B cell (primary cell): ENCODE data around the gene GLG1. TPM values are rescaled to one million over a fixed set of nuclear protein-coding genes. Genes with fewer than 3 reads are reported as not detected.

Experiments
- ATAC-seq: fragments of 200-7000 bp; cut with Tn5 transposase; one replicate; pipeline ENCODE4 v1.10.0; 2021; ENCODE audit warnings: low read depth, mild to moderate bottlenecking, moderate number of reproducible peaks, moderate library complexity
- CTCF ChIA-PET: fragments of 350-600 bp; sonication (Branson Sonifier 250); formaldehyde crosslinking; loops from one replicate; lab custom pipeline; 2021; ENCODE audit warnings: antibody characterized with exemption, inconsistent platforms; lab: Charles Lee
- POLR2A ChIA-PET: fragments of 350-600 bp; sonication (Branson Sonifier 250); formaldehyde crosslinking; loops from one replicate; lab custom pipeline; 2021; ENCODE audit warnings: antibody characterized with exemption; lab: Charles Lee
- DNase-seq: peaks from one replicate; pipeline ENCODE4 v3.0.0; 2013
- H2AFZ ChIP-seq: 2 replicates; pipeline ENCODE4 v1.6.1; 2012; ENCODE audit warnings: mild to moderate bottlenecking, low read depth, low read length; ENCODE audit not compliant: insufficient read depth, poor library complexity, severe bottlenecking
- H3K27ac ChIP-seq, 2 donors: 1 replicate in 1 of 2; 2 replicates in 1 of 2; pipeline ENCODE4 v1.5.1; 2012 to 2013; ENCODE audit warnings: low read length in 2 of 2, mild to moderate bottlenecking in 2 of 2, moderate library complexity in 1 of 2
- H3K27me3 ChIP-seq, 4 experiments: fragments of 200-600 bp in 1 of 4; sonication (generic) in 1 of 4; replicated peaks in 1 of 4; 1 replicate in 2 of 4; 2 replicates in 2 of 4; pipeline versions ENCODE4 v1.6.1 to v1.7.0; 2013 to 2016; ENCODE audit warnings: low read length in 3 of 4, mild to moderate bottlenecking in 2 of 4, mixed read lengths in 1 of 4, moderate library complexity in 1 of 4; ENCODE audit not compliant: insufficient read depth in 4 of 4, control insufficient read depth in 3 of 4; ENCODE audit errors: control extremely low read depth in 1 of 4
- H3K36me3 ChIP-seq, 2 experiments: replicated peaks in 1 of 2; 1 replicate in 1 of 2; 2 replicates in 1 of 2; pipeline versions ENCODE4 v1.6.1 to v1.7.1; 2013; ENCODE audit warnings: low read length in 1 of 2; ENCODE audit not compliant: insufficient read depth in 2 of 2, control insufficient read depth in 1 of 2; ENCODE audit errors: control extremely low read depth in 1 of 2, extremely low read depth in 1 of 2
- H3K4me1 ChIP-seq, 2 donors: fragments of 200-600 bp in 1 of 2; sonication (generic) in 1 of 2; 1 replicate in 1 of 2; 2 replicates in 1 of 2; pipeline versions ENCODE4 v1.5.1 to v1.6.1; 2013 to 2017; ENCODE audit warnings: low read length in 2 of 2; ENCODE audit not compliant: control insufficient read depth in 2 of 2, insufficient read depth in 2 of 2
- H3K4me2 ChIP-seq: replicated peaks from 2 replicates; pipeline ENCODE3; 2012; ENCODE audit warnings: mild to moderate bottlenecking, low read depth, low read length; ENCODE audit not compliant: poor library complexity, severe bottlenecking
- H3K4me3 ChIP-seq, 5 experiments: fragments of 200-600 bp in 1 of 5; sonication (generic) in 1 of 5; 1 replicate in 3 of 5; 2 replicates in 2 of 5; pipeline versions ENCODE4 v1.5.1 to v1.7.0; 2011 to 2016; ENCODE audit warnings: low read length in 4 of 5, mild to moderate bottlenecking in 4 of 5, low read depth in 2 of 5, control low read depth in 1 of 5, moderate library complexity in 1 of 5; ENCODE audit not compliant: insufficient read depth in 1 of 5; ENCODE audit errors: control extremely low read depth in 1 of 5, extremely low read depth in 1 of 5
- H3K79me2 ChIP-seq: fragments of 200-600 bp; sonication (generic); one replicate; pipeline ENCODE4 v1.6.0; 2016; ENCODE audit warnings: low read length; ENCODE audit not compliant: control insufficient read depth, insufficient read depth
- H3K9ac ChIP-seq: fragments of 200-600 bp; sonication (generic); 2 replicates; pipeline ENCODE4 v1.6.1; 2017; ENCODE audit warnings: mild to moderate bottlenecking, low read length, moderate library complexity
- H3K9me3 ChIP-seq, 3 donors: one replicate each; pipeline versions ENCODE4 v1.6.1 to v1.7.1; 2013; ENCODE audit warnings: low read length in 2 of 3; ENCODE audit not compliant: control insufficient read depth in 2 of 3, insufficient read depth in 1 of 3; ENCODE audit errors: control extremely low read depth in 1 of 3
- H4K20me1 ChIP-seq: 2 replicates; pipeline ENCODE4 v1.6.0; 2012; ENCODE audit warnings: mild to moderate bottlenecking, low read length; ENCODE audit not compliant: insufficient read depth, control insufficient read depth, poor library complexity, severe bottlenecking
- H3K27ac Mint-ChIP-seq: one replicate; pipeline ENCODE4 v1.8.0; 2021; ENCODE audit warnings: mixed read lengths
- H3K27me3 Mint-ChIP-seq: one replicate; pipeline ENCODE4 v1.8.0; 2021; ENCODE audit warnings: mixed read lengths
- H3K4me1 Mint-ChIP-seq: one replicate; pipeline ENCODE4 v1.8.0; 2021; ENCODE audit warnings: mixed read lengths
- H3K4me3 Mint-ChIP-seq: one replicate; pipeline ENCODE4 v1.8.0; 2021; ENCODE audit warnings: mixed read lengths
- H3K9me3 Mint-ChIP-seq: one replicate; pipeline ENCODE4 v1.8.0; 2022; ENCODE audit warnings: mixed read lengths; ENCODE audit not compliant: insufficient read depth
- CTCF ChIP-seq: fragments of 200-600 bp; IDR thresholded peaks from one replicate; pipeline ENCODE4 v1.8.0; 2022; ENCODE audit warnings: antibody characterized with exemption, mild to moderate bottlenecking
- EZH2 ChIP-seq: IDR thresholded peaks from 2 replicates; pipeline ENCODE4 v1.6.1; 2012; ENCODE audit warnings: borderline replicate concordance, low read depth, mild to moderate bottlenecking, moderate library complexity, low read length; ENCODE audit not compliant: insufficient read depth, poor library complexity, severe bottlenecking
- WGBS: methylation state at CpG from one replicate; pipeline ENCODE4 v1.1.5; 2013; ENCODE audit warnings: missing lambda C conversion rate; ENCODE audit not compliant: insufficient coverage; 5-methylcytosine and 5-hydroxymethylcytosine counted together
- intact Hi-C: fragments of 100-400 bp; cut with micrococcal nuclease; formaldehyde crosslinking; loops from one replicate; pipeline ENCODE4 v1.10.0; 2022
- polyA plus RNA-seq: library from polyadenylated mRNA; depleted of rRNA; stranded (reverse); fragments of >200 nt; gene quantifications from 2 replicates; pipeline ENCODE4 v1.2.3, GENCODE V29; 2012
- total RNA-seq, 2 donors: library from RNA; stranded (reverse); fragments of 120-200 nt in 1 of 2; gene quantifications; 1 replicate in 1 of 2; 2 replicates in 1 of 2; pipeline versions ENCODE4 v1.2.3 to v1.2.4, GENCODE V29; 2013 to 2022

GLG1 gene
- total and polyA plus RNA-seq, 2 donors (not counting 1 experiment from before 2014, with no cell fraction given) = 28.3 to 114 TPM

- Mint-ChIP-seq H3K9me3 (no peaks in the 10 kb centered on the region), H3K4me3 (no peak overlapping the region)
- 86% methylated on average over 5 of the region's 5 CpGs for WGBS
These were observed 175.4 kb downstream of the GLG1 start for GRCh38 chr16:74431516-74431915.

More at GRCh38 chr16:74431516-74431915, 175.4 kb downstream of the GLG1 start:
- no peaks in the 10 kb centered on the region for H3K27me3 Mint-ChIP-seq
- ATAC-seq = no peak
- DNase-seq = no peak
- CTCF ChIA-PET = interaction anchor here (0.9 to 2.1 kb wide), 3 partner anchors 11 to 124 kb away, joined by 3 to 16 read pairs (median 3); no protein-coding TSS in a partner anchor
- Histone ChIP-seq H3K4me3 (no peak overlapping the region), H3K4me2 (no peak overlapping the region), H3K9me3 (peaks cover 0 to 20% (median 0%) of the 10 kb centered on the region in 3 donors), H2AFZ (no peak overlapping the region), H3K79me2 (no peaks in the 10 kb centered on the region), H3K9ac (no peak overlapping the region), H3K27ac (no peak overlapping the region), H3K4me1 (no peaks in the 10 kb centered on the region), H3K27me3 (no peaks in the 10 kb centered on the region), H4K20me1 (no peaks in the 10 kb centered on the region), H3K36me3 (no peaks in the 10 kb centered on the region)
- intact Hi-C loops = no loop called here
- H3K27ac Mint-ChIP-seq = no peak overlapping the region
- no peaks in the 10 kb centered on the region for H3K4me1 Mint-ChIP-seq
- TF ChIP-seq CTCF (no peak), EZH2 (no peak)
- POLR2A ChIA-PET = no interaction called here
